Vagina (tissue), 2 donors: ENCODE measurements around the gene DOCK7. TPM values are rescaled to one million over a fixed set of nuclear protein-coding genes. Genes with fewer than 3 reads are reported as not detected.

Source experiments
- DNase-seq, 2 donors: peaks; one replicate each; pipeline ENCODE4 v3.0.0-alpha.2; 2017; ENCODE audit errors: extremely low spot score in 2 of 2
- H3K27ac ChIP-seq: fragments of 200-600 bp; sonication (generic); one replicate; pipeline ENCODE4 v1.5.1; 2019
- H3K27me3 ChIP-seq: fragments of 200-600 bp; sonication (generic); one replicate; pipeline ENCODE4 v1.5.1; 2019
- H3K36me3 ChIP-seq, 2 donors: fragments of 200-600 bp; sonication (generic); one replicate each; pipeline ENCODE4 v1.5.1; 2017 to 2019
- H3K4me1 ChIP-seq: fragments of 200-600 bp; sonication (generic); one replicate; pipeline ENCODE4 v1.5.1; 2019
- H3K4me3 ChIP-seq, 2 donors: fragments of 200-600 bp; sonication (generic); 1 replicate in 1 of 2; 2 replicates in 1 of 2; pipeline ENCODE4 v1.5.1; 2016 to 2019
- H3K9me3 ChIP-seq: fragments of 200-600 bp; sonication (generic); one replicate; pipeline ENCODE4 v1.5.1; 2019
- CTCF ChIP-seq, 3 experiments: fragments of 450-650 bp in 2 of 3; fragments of 200-600 bp in 1 of 3; sonication (generic) in 1 of 3; IDR thresholded peaks; one replicate each; pipeline ENCODE4 v1.5.1; 2017 to 2019; ENCODE audit warnings: antibody characterized with exemption in 3 of 3, mild to moderate bottlenecking in 2 of 3, moderate library complexity in 2 of 3
- POLR2A ChIP-seq, 2 donors: fragments of 450-650 bp; IDR thresholded peaks; one replicate each; pipeline ENCODE4 v1.6.1; 2017; ENCODE audit warnings: antibody characterized with exemption in 2 of 2, mild to moderate bottlenecking in 2 of 2, moderate library complexity in 2 of 2
- POLR2AphosphoS5 ChIP-seq, 2 donors: sonication (generic); formaldehyde crosslinking; IDR thresholded peaks; one replicate each; pipeline ENCODE4 v1.9.0; 2017; ENCODE audit warnings: antibody characterized with exemption in 2 of 2, mild to moderate bottlenecking in 2 of 2, low read depth in 1 of 2; ENCODE audit not compliant: insufficient read depth in 1 of 2
- intact Hi-C: fragments of 100-400 bp; cut with DNase I; formaldehyde crosslinking; loops from one replicate; pipeline ENCODE4 v1.15.1; 2023
- total RNA-seq: library from RNA; depleted of rRNA; stranded (reverse); fragments of >200 nt; gene quantifications from one replicate; pipeline ENCODE4 v1.2.3, GENCODE V29; 2016

DOCK7 gene
- total RNA-seq, 1 donor from 2014 or later, result 34.1 TPM

GRCh38 chr1:62439652-62440371, 248.4 kb downstream of the DOCK7 start:
- intact Hi-C loops, result no loop called here
- H3K9me3 ChIP-seq, result no peaks in the 10 kb centered on the region
- TF ChIP-seq POLR2AphosphoS5 (IDR thresholded peaks at IDR 0.05; ENCODE audit: insufficient read depth in 1 of 2, low read depth in 1 of 2), result no peak
- no peak for TF ChIP-seq CTCF (IDR thresholded peaks at IDR 0.05)
- no peak for TF ChIP-seq POLR2A (IDR thresholded peaks at IDR 0.05)

GRCh38 chr1:62438163-62438562, 250.0 kb downstream of the DOCK7 start:
- Histone ChIP-seq H3K27me3 (no peaks in the 10 kb centered on the region), H3K9me3 (no peaks in the 10 kb centered on the region), H3K27ac (peak overlapping the region; percentile 96), H3K4me3 (peak overlapping the region; percentile 91 to 99), H3K4me1 (peaks cover 42% of the 10 kb centered on the region), H3K36me3 (peaks cover 0 to 18% of the 10 kb centered on the region in 2 donors)
- DNase-seq, result no peak
- intact Hi-C loops, result no loop called here
- TF ChIP-seq POLR2A (IDR thresholded peaks at IDR 0.05) (no peak), POLR2AphosphoS5 (IDR thresholded peaks at IDR 0.05; ENCODE audit: insufficient read depth in 1 of 2, low read depth in 1 of 2) (no peak), CTCF (IDR thresholded peaks at IDR 0.05) (no peak)

More at GRCh38 chr1:62439652-62440371, 248.4 kb downstream of the DOCK7 start:
- peak overlapping the region in 1 of 2 donors; percentile 6 for H3K4me3 ChIP-seq
- DNase-seq, result no peak
- H3K36me3 ChIP-seq, result peaks cover 0 to 30% of the 10 kb centered on the region in 2 donors
- no peak overlapping the region for H3K27ac ChIP-seq
- H3K4me1 ChIP-seq, result peaks cover 42% of the 10 kb centered on the region
- H3K27me3 ChIP-seq, result no peaks in the 10 kb centered on the region

GRCh38 chr1:62437273-62437940, 250.8 kb downstream of the DOCK7 start:
- Histone ChIP-seq H3K36me3 (peaks cover 0 to 10% of the 10 kb centered on the region in 2 donors), H3K4me3 (peak overlapping the region; percentile 91 to 99), H3K9me3 (no peaks in the 10 kb centered on the region), H3K27me3 (no peaks in the 10 kb centered on the region), H3K27ac (peak overlapping the region; percentile 96), H3K4me1 (peaks cover 42% of the 10 kb centered on the region)
- DNase-seq, result peak in 1 of 2 donors; percentile 89
- intact Hi-C loops, result no loop called here
- TF ChIP-seq POLR2AphosphoS5 (IDR thresholded peaks at IDR 0.05; ENCODE audit: insufficient read depth in 1 of 2, low read depth in 1 of 2) (no peak), POLR2A (IDR thresholded peaks at IDR 0.05) (no peak), CTCF (IDR thresholded peaks at IDR 0.05) (no peak)

- Histone ChIP-seq H3K36me3 (peaks cover 0 to 3% of the 10 kb centered on the region in 2 donors), H3K4me3 (peak within 1 kb of the TSS; percentile 91 to 99), H3K27ac (peak within 1 kb of the TSS; percentile 96), H3K9me3 (no peaks in the 10 kb centered on the region), H3K27me3 (no peaks in the 10 kb centered on the region), H3K4me1 (peaks cover 42% of the 10 kb centered on the region)
- intact Hi-C loops, result no loop called here
- TF ChIP-seq POLR2AphosphoS5 (IDR thresholded peaks at IDR 0.05; ENCODE audit: insufficient read depth in 1 of 2, low read depth in 1 of 2) (peak; percentile 73 to 75), CTCF (IDR thresholded peaks at IDR 0.05) (no peak), POLR2A (IDR thresholded peaks at IDR 0.05) (peak in 1 of 2 donors; percentile 57)
- peak; percentile 97 to 100 for DNase-seq
Observed at GRCh38 chr1:62436466-62437272, 251.5 kb downstream of the DOCK7 start, which contains the start of gene USP1. Gene USP1, plus strand, starts transcription at chr1:62437049. Its CDS starts 2,819 bp downstream, at chr1:62439868.
